ENCODE data around the gene MIS12. TPM values are rescaled to one million over a fixed set of nuclear protein-coding genes. Genes with fewer than 3 reads are reported as not detected.

The MIS12 gene
- total and polyA plus RNA-seq, 4 donors: 14.1 to 16.3 (median 15.2) TPM

DNA sequence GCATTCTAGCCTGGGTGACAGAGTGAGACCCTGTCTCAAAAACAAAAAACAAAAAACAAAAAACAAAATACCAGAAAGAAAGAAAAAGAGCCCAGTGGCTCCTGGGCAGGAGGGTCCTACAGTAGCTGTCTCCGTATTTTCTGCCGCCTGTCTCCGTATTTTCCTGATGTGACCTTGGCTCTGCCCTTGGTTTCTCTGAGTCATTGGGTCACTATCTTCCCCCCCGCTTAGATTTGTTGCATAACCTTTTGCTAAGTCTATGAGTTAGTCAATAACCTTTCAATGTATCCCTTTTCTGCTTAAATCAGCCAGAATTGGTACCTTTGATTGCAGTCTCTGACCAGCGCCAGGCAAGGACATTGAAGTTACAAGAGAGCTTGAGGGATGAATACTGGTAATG is 36.9 kb downstream of the MIS12 start:
- 93 to 97% methylated on average over 5 of the region's 5 CpGs for WGBS, 2 donors
- no peaks in the 10 kb centered on the region for H3K9me3 ChIP-seq (ENCODE audit: control insufficient read depth in 4 of 4, insufficient read depth in 3 of 4, low read length in 3 of 4)
- TF ChIP-seq, protein P1, sequence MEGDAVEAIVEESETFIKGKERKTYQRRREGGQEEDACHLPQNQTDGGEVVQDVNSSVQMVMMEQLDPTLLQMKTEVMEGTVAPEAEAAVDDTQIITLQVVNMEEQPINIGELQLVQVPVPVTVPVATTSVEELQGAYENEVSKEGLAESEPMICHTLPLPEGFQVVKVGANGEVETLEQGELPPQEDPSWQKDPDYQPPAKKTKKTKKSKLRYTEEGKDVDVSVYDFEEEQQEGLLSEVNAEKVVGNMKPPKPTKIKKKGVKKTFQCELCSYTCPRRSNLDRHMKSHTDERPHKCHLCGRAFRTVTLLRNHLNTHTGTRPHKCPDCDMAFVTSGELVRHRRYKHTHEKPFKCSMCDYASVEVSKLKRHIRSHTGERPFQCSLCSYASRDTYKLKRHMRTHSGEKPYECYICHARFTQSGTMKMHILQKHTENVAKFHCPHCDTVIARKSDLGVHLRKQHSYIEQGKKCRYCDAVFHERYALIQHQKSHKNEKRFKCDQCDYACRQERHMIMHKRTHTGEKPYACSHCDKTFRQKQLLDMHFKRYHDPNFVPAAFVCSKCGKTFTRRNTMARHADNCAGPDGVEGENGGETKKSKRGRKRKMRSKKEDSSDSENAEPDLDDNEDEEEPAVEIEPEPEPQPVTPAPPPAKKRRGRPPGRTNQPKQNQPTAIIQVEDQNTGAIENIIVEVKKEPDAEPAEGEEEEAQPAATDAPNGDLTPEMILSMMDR (IDR thresholded peaks at IDR 0.05; ENCODE audit: control extremely low read depth, extremely low read depth): no peak
- H3K27me3 ChIP-seq (ENCODE audit: control insufficient read depth in 3 of 3, insufficient read depth in 3 of 3, low read length in 2 of 3): no peaks in the 10 kb centered on the region
- no peak overlapping the region for H3K4me3 ChIP-seq
- DNase-seq (no peak), ATAC-seq (ENCODE audit: insufficient read depth, low FRiP score) (no peak)
- peaks cover 0 to 29% (median 0%) of the 10 kb centered on the region in 4 donors for H3K36me3 ChIP-seq (ENCODE audit: control insufficient read depth in 4 of 4, insufficient read depth in 4 of 4, low read length in 4 of 4)
- peaks cover 0 to 2% (median 0%) of the 10 kb centered on the region in 5 donors for H3K4me1 ChIP-seq (ENCODE audit: control insufficient read depth in 5 of 5, insufficient read depth in 5 of 5, low read length in 5 of 5)
- no peak overlapping the region for H3K27ac ChIP-seq (ENCODE audit: low read depth in 1 of 2, low read length in 1 of 2)
- no peak overlapping the region for H3K9ac ChIP-seq (ENCODE audit: insufficient read depth in 1 of 2, low read length in 2 of 2)

DNA sequence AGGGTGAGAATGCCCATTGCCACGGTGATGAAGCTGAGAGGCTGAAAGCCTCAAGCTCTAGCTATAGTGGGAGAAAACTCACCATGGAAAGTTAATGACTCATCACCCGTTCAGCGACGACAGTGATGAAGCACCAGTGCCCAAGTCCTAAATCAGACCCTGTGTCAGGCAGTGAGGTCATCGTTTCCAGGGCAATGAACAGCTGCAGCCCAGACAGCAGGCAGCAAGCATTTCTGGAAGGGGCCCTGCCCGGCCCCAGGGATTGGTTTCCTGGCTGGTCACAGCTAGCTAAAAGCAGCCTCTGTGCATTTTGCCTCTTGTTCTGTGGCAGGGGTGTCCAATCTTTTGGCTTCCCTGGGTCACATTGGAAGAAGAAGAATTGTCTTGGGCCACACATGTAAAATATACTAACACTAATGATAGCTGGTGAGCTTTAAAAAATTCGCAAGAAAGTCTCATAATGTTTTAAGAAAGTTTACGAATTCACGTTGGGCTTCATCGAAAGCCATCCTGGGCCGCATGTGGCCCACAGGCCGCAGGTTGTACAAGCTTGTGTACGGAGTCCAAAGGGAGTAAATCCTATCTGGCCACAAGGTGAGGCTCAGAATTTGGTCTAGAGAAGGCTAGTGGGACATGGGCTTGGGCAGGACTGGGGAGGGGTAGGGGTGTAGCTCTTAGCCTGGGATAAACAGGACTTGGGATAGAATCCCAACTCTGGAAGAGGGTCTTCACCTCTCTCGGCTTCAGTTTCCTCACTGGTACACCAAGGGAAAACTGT is 40.6 kb downstream of the MIS12 start:
- H3K27ac ChIP-seq (ENCODE audit: low read depth in 1 of 2, low read length in 1 of 2): peak overlapping the region; percentile 27 to 49
- H3K36me3 ChIP-seq (ENCODE audit: control insufficient read depth in 4 of 4, insufficient read depth in 4 of 4, low read length in 4 of 4): peaks cover 0 to 33% (median 0%) of the 10 kb centered on the region in 4 donors
- peaks cover 0 to 2% (median 0%) of the 10 kb centered on the region in 5 donors for H3K4me1 ChIP-seq (ENCODE audit: control insufficient read depth in 5 of 5, insufficient read depth in 5 of 5, low read length in 5 of 5)
- ATAC-seq (ENCODE audit: insufficient read depth, low FRiP score): peak; percentile 41
- TF ChIP-seq, protein P1 (IDR thresholded peaks at IDR 0.05; ENCODE audit: control extremely low read depth, extremely low read depth): no peak
- WGBS, 2 donors: 58 to 59% methylated on average over 14 of the region's 14 CpGs
- H3K4me3 ChIP-seq: no peak overlapping the region
- no peaks in the 10 kb centered on the region for H3K27me3 ChIP-seq (ENCODE audit: control insufficient read depth in 3 of 3, insufficient read depth in 3 of 3, low read length in 2 of 3)
- H3K9me3 ChIP-seq (ENCODE audit: control insufficient read depth in 4 of 4, insufficient read depth in 3 of 4, low read length in 3 of 4): no peaks in the 10 kb centered on the region
- DNase-seq: peak; percentile 44 to 49 (median 47)
- H3K9ac ChIP-seq (ENCODE audit: insufficient read depth in 1 of 2, low read length in 2 of 2): no peak overlapping the region

DNA sequence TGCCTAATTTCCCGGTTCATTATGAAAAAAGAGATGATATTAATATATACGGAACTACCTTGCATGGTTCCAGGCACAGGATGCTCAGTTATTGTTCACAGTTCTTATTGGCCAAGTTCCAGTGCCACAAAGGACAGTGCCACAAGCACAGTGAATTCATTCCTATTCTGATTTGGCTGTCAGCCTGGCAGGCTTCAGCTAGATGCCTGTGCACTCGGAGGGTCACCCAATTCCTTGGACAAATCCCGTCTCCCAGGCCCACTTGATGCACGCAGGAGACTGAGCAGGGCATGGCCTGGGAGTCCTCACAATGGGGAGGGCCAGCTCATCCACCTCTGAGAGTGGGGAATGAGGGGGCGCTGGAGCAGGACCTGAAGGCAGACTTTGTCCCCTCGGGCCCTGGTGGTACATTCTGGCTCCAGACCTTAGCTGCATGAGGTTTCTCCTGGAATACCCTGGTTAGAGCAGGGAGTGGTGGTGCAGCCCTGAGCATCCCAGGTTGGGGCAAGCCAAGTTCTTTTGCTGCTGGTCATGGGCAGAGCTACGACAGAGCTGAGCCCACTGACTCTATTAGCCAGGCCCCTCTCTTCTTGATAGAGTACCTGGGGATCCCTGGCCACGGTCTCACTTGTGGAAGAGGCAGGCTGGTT is 41.4 kb downstream of the MIS12 start:
- Histone ChIP-seq H3K4me1 (ENCODE audit: control insufficient read depth in 5 of 5, insufficient read depth in 5 of 5, low read length in 5 of 5) (no peaks in the 10 kb centered on the region), H3K27ac (ENCODE audit: low read depth in 1 of 2, low read length in 1 of 2) (no peak overlapping the region), H3K36me3 (ENCODE audit: control insufficient read depth in 4 of 4, insufficient read depth in 4 of 4, low read length in 4 of 4) (peaks cover 0 to 32% (median 0%) of the 10 kb centered on the region in 4 donors), H3K9ac (ENCODE audit: insufficient read depth in 1 of 2, low read length in 2 of 2) (no peak overlapping the region), H3K9me3 (ENCODE audit: control insufficient read depth in 4 of 4, insufficient read depth in 3 of 4, low read length in 3 of 4) (no peaks in the 10 kb centered on the region), H3K4me3 (no peak overlapping the region), H3K27me3 (ENCODE audit: control insufficient read depth in 3 of 3, insufficient read depth in 3 of 3, low read length in 2 of 3) (no peaks in the 10 kb centered on the region)
- 83 to 84% methylated on average over 9 of the region's 9 CpGs for WGBS, 2 donors
- DNase-seq: no peak
- TF ChIP-seq, protein P1 (IDR thresholded peaks at IDR 0.05; ENCODE audit: control extremely low read depth, extremely low read depth): no peak
- no peak for ATAC-seq (ENCODE audit: insufficient read depth, low FRiP score)
